Muscle of back (tissue), 11 donors: ENCODE measurements around the gene PIRT. TPM values are rescaled to one million over a fixed set of nuclear protein-coding genes. Genes with fewer than 3 reads are reported as not detected.

Source experiments
- DNase-seq, 3 donors: peaks; one replicate each; pipeline versions ENCODE4 v3.0.0 to v3.0.0-alpha.2; 2013
- polyA plus RNA-seq, 10 donors: library from polyadenylated mRNA; unstranded; fragments of 120-200 nt; gene quantifications; one replicate each; pipeline ENCODE4 v1.2.1, GENCODE V29; 2013; ENCODE audit not compliant: insufficient read length in 10 of 10

Gene PIRT
- polyA plus RNA-seq, 10 donors, result 0.04 to 0.17 (median 0.08) TPM; not detected in 3

DNA sequence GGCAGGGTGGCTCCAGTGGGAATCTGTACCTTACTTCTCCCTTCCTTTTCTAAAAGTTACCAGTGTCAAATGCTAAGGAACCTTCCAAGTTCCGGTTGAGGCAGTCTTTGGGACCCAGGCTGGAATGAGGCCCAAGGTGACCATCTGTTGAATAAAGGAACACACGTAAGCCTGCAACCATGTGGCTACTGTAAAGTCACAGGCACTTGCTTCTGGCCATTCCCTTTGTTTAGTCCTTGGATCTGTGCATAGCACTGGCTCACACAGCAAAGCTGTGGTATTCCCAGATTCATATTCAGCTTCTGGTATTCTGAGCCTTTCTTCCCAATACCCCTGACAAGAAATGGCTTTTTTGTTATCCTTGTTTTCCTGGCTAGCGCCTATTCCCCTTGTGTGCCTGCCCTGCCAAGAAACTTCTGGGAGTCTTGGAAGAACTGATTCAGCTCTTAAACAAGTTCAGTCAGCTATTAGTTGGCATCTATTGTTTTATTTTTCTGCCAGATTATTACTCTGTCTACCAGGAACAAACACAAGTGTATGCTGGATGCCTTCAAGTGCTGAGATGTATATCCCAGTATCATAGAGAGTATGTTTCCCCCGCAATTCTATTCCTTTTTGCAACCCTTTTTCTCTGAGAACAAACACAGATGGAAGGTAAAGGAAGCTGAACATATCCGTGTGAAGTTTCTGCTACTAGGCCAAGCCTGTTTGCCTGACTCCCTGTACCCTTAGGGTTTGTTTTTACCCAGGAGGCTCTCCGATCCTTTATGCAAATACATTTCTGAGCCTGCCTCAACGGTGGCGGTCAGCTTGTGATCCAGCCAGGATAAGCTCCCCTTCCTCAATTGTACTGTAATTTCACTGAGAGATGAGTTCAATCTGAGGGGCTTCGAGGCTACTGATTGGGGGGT is 47.1 kb downstream of the PIRT start:
- peak; percentile 45 to 85 (median 63) for DNase-seq

DNA sequence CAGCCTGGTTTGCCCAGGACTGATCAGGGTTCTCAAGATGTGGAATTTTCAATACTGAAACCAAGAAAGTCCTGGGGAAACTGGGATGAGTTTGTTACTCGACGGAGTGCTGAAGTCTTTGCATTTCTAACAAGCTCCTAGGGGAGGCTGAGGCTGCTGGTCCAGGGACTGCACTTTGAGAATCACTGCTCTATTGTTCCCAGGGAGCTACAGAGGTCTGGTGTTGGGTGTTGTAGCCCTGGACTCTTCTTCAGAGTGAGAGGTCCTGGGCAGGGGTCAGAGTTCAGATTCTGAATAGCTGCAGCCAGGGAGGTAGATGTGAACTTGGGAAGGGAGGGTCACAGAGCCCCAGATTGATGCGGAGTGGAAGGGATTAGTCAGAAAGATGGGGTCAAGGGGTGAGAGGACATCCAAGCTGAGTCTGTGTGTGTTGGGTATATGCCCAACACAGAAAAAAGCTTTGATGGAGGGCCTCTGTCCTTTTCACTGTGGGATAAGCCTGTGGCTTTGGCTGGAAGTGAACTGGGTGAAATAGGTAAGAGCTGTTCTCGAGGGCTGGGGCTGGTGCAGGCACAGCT is 48.1 kb downstream of the PIRT start:
- DNase-seq, result no peak

DNA sequence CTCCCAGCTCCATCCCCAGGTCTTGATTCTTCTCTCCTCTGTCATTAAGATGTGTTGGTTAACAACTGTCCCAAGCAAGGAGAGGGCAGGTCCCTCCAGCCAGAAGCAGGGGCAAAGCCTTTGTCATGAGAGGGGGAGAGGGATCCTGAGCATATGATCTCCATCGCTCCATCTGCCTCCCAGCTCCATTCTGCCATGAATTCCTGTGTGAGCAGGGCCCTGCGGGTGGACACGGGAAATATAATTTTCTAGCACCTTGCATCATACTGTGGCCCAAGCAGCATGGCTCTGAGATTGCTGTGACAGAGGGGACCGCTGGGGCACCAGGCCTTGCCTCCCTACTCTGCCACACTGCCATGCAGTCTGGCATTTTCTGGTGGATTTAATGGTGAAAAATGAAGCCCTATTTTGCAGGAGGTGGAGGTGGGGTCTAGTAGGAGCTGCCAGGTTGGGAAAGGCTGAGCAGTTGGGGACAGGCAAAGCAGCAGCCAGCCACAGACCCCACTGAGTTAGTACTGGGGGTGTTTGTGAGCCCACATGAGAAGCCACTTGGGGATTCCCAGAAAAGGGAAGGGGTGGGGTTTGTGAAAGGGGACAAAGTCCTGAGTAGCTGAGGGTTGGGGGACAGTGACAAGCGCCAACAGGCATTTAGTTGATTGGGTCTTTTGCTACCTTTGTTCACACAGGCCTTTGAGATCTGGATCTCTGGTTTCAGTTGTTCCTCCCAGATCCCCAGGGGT is 50.4 kb downstream of the PIRT start:
- DNase-seq, result no peak

DNA sequence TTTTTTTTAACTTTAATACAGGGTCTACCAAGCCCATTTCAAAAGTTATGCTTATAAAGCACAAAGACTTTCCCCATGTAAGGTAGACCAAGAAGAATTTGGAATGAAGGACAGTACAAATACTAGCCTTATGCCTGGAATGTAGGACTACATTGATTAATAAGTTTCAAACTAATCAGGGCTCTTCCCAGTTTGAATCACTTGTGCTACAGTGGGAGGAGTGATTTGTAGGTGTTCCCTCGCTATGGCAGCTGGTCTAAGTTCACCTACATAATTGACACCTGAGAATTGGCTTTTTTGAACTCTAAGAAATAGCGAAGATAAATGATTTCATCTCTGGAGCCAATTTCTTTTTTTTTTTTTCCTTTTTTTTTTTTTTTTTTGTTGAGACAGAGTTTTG is 52.6 kb downstream of the PIRT start:
- no peak for DNase-seq

DNA sequence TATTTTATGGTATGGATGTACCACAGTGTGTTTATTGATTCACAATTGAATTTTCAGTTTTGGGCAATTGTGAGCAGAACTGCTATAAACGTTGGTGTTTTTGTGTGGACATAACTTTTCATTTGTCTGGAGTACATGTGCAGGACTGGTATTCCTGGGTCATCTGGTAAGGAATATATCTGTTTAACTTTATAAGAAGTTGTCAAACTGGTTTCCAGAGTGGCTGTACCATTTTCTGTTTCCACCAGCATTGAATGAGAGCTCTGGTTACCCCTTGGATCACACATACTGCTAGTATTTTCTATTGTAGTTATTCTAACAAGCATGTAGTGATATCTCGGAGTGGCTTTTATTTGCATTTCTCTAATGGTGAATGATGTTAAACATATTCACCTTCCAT is 58.3 kb downstream of the PIRT start:
- no peak for DNase-seq

DNA sequence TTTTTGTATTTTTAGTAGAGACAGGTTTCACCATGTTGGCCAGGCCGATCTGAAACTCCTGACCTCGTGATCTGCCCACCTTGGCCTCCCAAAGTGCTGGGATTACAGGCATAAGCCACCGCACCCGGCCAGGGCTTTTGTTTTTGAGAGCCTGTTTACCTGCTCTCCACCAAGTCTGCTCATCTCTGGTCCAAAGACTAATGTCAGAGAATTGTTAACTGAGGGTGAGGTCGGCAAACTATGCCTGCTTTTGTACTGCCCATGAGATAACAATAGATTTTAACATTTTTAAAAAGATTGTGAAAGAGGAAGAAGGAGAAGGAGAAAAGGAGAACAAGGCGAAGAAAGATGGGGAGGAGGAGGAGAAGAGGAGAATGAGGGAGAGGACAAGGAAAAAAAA is 60.0 kb downstream of the PIRT start:
- DNase-seq, result no peak

DNA sequence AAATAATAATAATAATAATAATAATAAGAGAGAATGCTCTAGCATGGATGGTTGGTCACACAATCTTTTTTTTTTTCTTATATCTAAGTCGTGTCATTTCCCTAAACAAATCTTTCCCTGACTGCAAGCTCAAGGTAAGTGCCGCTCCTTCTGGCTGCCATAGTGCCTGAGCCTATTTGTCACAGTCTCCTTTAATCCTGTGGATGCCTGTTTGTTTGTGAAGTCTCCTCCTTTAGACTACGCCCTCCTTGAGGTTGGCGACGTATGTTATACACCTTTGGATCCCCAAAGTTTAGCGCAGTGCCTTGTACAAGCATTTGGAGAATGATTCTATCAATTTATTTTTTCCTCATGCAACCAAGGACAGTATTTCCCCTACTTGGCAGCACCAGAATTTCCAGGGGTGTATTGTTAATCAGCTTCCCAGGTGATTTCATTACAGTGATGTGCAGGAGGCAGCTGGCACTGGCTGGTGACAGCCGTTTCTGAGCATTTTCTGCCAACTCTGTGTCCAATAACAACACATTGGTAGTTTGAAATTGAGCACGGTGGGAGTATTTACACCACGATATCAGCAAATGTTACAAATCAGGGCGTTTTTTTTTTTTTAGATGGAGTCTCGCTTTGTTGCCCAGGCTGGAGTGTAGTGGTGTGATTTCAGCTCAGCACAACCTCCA is 60.6 kb downstream of the PIRT start:
- no peak for DNase-seq

DNA sequence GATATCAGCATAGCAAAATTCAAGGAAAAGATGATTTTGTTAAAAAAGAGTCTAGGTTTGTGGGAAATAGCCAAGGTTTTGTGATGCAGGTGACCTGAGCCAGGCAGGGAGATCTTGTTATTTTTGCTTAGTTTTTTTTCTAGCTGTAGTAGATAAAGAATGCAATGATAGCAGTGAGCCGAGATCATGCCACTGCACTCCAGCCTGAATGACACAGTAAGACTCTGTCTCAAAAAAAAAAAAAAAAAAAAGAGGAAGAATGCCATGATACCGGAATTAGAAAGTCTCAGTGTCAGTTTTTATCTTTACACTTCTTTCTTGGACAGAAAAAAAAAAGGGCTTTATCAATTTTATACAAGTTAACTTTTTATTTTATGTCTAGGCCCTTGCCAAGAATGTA is 61.5 kb downstream of the PIRT start:
- DNase-seq, result no peak

DNA sequence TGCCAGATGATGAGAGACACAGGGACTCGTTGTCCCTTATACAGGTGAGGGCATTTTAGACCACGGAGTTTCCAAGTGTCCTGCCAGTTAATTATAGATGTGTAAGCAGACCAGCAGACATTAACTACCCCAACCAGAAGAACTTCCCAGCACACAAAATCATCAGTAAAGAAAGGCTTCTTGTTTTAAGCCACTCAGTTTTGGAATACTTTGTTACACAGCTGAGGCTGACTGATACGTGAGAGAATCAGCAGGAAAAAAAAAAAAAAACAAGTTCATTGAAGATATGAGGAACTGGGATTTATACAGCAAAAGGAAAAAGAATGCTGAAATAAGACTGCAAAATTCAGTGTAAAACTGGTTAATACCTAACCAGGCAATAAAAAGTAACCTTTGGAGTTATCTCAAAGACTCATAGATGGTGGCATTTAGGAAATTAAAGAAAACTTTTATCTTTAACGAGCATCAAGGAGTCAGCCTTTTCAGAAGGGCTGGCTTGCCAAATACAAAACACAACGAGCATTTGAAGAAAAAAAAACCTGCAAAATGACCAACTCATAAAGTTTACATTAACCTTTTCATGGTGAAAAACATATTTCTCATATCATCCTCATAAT is 62.0 kb downstream of the PIRT start:
- no peak for DNase-seq

DNA sequence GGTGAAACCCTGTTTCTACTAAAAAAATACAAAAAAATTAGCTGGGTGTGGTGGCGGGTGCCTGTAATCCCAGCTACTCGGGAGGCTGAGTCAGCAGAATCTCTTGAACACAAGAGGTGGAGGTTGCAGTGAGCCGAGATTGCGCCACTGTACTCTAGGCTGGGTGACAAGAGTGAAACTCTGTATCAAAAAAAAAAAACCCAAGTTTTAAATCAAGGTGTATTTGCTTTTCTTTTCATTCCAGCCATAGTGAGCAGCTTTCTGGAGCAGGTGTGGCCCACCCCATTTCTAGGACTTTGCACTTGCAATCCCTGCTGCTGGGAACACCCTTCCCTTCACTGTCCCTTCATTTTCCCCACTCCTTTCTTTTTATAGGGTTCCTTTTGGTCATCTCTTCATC is 62.8 kb downstream of the PIRT start:
- no peak for DNase-seq

DNA sequence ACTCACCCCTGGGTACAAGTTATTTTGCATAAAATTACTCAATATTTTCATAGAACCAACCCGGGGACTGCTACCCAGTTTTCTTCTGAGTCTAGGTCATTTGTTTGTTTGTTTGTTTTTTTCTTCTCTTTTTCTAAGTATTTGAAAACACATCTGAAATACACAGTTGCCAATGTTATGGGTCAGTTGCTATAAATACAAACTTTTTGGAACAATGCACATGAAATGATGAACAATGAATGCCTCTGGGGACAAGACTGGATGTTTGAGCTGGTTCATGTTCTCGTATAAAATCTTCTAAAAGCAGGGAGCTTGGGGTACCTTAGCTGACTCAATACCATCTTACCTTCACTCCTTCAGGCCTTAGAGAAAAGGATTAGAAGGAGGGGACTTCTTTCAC is 64.5 kb downstream of the PIRT start:
- DNase-seq, result peak in 1 of 3 donors; percentile 66

Other genes with a start within 250 kb of the PIRT start
- gene MYH3, start 180.8 kb downstream of the PIRT start, polyA plus RNA-seq, result over 10,000 TPM in 9 of 10 donors, 1,000 to 10,000 TPM in 1; 7,808 to 15,984 (median 12,274) TPM
- 10 to 100 TPM; 22.9 to 28.0 (median 26.2) TPM for gene SCO1, start 140.6 kb downstream of the PIRT start, polyA plus RNA-seq
- gene ADPRM, start 140.5 kb downstream of the PIRT start, polyA plus RNA-seq, result 10 to 100 TPM; 15.8 to 21.5 (median 17.9) TPM
- 10 to 100 TPM in 4 of 10 donors, 1 to 10 TPM in 6; 5.3 to 13.1 (median 9.4) TPM for gene TMEM220, start 108.1 kb downstream of the PIRT start, polyA plus RNA-seq
- gene TMEM238L, start 34.0 kb downstream of the PIRT start, polyA plus RNA-seq, result under 1 TPM in 4 of 10 donors, not detected in 6; 0.16 to 0.22 (median 0.17) TPM